T-cell (primary cell): Measurements from ENCODE around the gene PPP1R26. TPM values are rescaled to one million over a fixed set of nuclear protein-coding genes. Genes with fewer than 3 reads are reported as not detected.

Experiments
- ATAC-seq, 4 experiments: fragments of 200-7000 bp in 3 of 4; fragments of 150-1000 bp in 1 of 4; cut with Tn5 transposase; replicated peaks in 1 of 4; 1 replicate in 3 of 4; 2 replicates in 1 of 4; pipeline ENCODE4 v1.10.0; 2021; ENCODE audit warnings: moderate library complexity in 3 of 4, mild to moderate bottlenecking in 2 of 4, moderate number of reproducible peaks in 1 of 4
- CTCF ChIA-PET, 2 donors: fragments of 300-600 bp; sonication (Branson Sonifier 250); formaldehyde crosslinking; loops; one replicate each; lab custom pipeline; 2022; ENCODE audit warnings: antibody characterized with exemption in 2 of 2; lab: Charles Lee
- POLR2A ChIA-PET, 2 donors: fragments of 300-600 bp; sonication (Branson Sonifier 250); formaldehyde crosslinking; loops; one replicate each; lab custom pipeline; 2022; ENCODE audit warnings: antibody characterized with exemption in 2 of 2; lab: Charles Lee
- DNase-seq, 35 experiments: peaks; one replicate each; pipeline versions ENCODE4 v3.0.0 to v3.0.0-alpha.2; 2013 to 2023
- H3K27ac ChIP-seq: one replicate; pipeline ENCODE4 v1.5.1; 2013; ENCODE audit warnings: low read length
- H3K27me3 ChIP-seq, 2 experiments: replicated peaks in 1 of 2; 1 replicate in 1 of 2; 2 replicates in 1 of 2; pipeline versions ENCODE4 v1.6.1 to v1.7.0; 2013; ENCODE audit warnings: low read length in 1 of 2, mixed read lengths in 1 of 2; ENCODE audit not compliant: control insufficient read depth in 2 of 2, insufficient read depth in 2 of 2; ENCODE audit errors: extremely low read depth in 1 of 2
- H3K36me3 ChIP-seq, 2 donors: 1 replicate in 1 of 2; 2 replicates in 1 of 2; pipeline versions ENCODE4 v1.6.1 to v1.7.0; 2013; ENCODE audit warnings: low read length in 1 of 2; ENCODE audit not compliant: control insufficient read depth in 2 of 2, insufficient read depth in 1 of 2; ENCODE audit errors: extremely low read depth in 1 of 2
- H3K4me1 ChIP-seq, 2 experiments: 1 replicate in 1 of 2; 2 replicates in 1 of 2; pipeline versions ENCODE4 v1.6.1 to v1.7.0; 2013; ENCODE audit warnings: low read length in 2 of 2, mixed read lengths in 1 of 2; ENCODE audit not compliant: insufficient read depth in 2 of 2, control insufficient read depth in 1 of 2; ENCODE audit errors: extremely low read depth in 1 of 2
- H3K4me3 ChIP-seq, 2 donors: 1 replicate in 1 of 2; 2 replicates in 1 of 2; pipeline versions ENCODE4 v1.5.1 to v1.7.0; 2013; ENCODE audit warnings: mild to moderate bottlenecking in 2 of 2, low read length in 1 of 2, moderate library complexity in 1 of 2; ENCODE audit not compliant: control insufficient read depth in 1 of 2; ENCODE audit errors: extremely low read depth in 1 of 2
- H3K9me3 ChIP-seq: 2 replicates; pipeline ENCODE4 v1.7.0; 2013
- H3K27ac Mint-ChIP-seq, 2 donors: one replicate each; pipeline ENCODE4 v1.8.0; 2020 to 2021; ENCODE audit warnings: mild to moderate bottlenecking in 2 of 2, mixed read lengths in 2 of 2
- H3K27me3 Mint-ChIP-seq, 2 donors: one replicate each; pipeline ENCODE4 v1.8.0; 2021 to 2022; ENCODE audit warnings: mixed read lengths in 2 of 2
- H3K36me3 Mint-ChIP-seq: one replicate; pipeline ENCODE4 v1.8.0; 2021; ENCODE audit warnings: mixed read lengths
- H3K4me1 Mint-ChIP-seq, 3 donors: one replicate each; pipeline ENCODE4 v1.8.0; 2020 to 2022; ENCODE audit warnings: mixed read lengths in 3 of 3, mild to moderate bottlenecking in 1 of 3
- H3K4me3 Mint-ChIP-seq, 3 donors: one replicate each; pipeline ENCODE4 v1.8.0; 2020 to 2022; ENCODE audit warnings: mild to moderate bottlenecking in 3 of 3, mixed read lengths in 3 of 3, moderate library complexity in 3 of 3
- H3K9me3 Mint-ChIP-seq, 3 donors: one replicate each; pipeline ENCODE4 v1.8.0; 2020 to 2022; ENCODE audit warnings: mixed read lengths in 3 of 3
- WGBS: methylation state at CpG from one replicate; pipeline ENCODE4 v1.1.5; 2013; ENCODE audit warnings: missing lambda C conversion rate; ENCODE audit not compliant: insufficient coverage; 5-methylcytosine and 5-hydroxymethylcytosine counted together
- total RNA-seq, 35 experiments: library from RNA in 6 of 35; stranded (reverse) in 6 of 35; fragments of 120-200 nt in 1 of 35; gene quantifications; one replicate each; pipeline versions ENCODE4 v1.2.1 to v1.2.4 and lab custom pipeline; 2013 to 2026

Gene PPP1R26
- total RNA-seq, 5 donors from 2014 or later (not counting 1 experiment from before 2014, with no cell fraction given) = 0.35 to 2.0 (median 1.7) TPM

DNA sequence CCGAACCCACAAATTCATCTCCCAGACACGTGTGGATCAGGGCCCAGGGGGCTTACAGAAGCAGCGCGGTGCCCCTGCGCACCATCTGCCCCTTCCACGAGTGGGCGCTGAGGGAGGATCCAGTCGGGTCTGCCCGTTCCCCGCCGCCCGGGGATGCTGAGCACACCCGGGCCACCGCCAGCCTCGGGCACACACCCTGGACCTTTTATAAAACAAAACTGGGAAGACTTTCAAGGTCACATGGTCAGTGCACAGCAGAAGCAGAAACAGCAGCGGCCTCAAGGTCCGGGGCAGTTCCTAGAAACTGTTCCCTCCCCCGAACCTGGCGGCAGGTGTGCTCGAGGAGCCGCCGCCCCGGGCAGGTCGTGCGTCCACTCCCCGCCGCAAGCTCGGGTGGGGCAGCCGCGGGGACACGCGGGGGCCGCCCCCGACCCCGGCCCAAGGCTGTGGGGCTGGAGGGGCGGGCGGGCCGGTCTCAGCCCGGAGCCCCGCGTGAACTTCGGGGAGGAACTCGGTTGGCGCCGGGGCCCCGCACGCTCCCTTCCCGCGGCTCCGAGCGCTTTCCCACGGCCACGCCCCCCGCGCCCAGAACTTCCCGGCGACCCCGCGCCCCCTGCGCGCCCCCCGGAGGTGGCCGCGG lies 633 bp upstream of the PPP1R26 start:
- H3K36me3 Mint-ChIP-seq = no peaks in the 10 kb centered on the region
- peaks cover 42 to 54% of the 10 kb centered on the region in 2 donors for H3K27me3 Mint-ChIP-seq
- DNase-seq = peak in 4 of 35 experiments; percentile 9 to 25 (median 16)
- no peaks in the 10 kb centered on the region for H3K9me3 ChIP-seq
- H3K9me3 Mint-ChIP-seq = no peaks in the 10 kb centered on the region
- ChIA-PET CTCF (no interaction called here), POLR2A (no interaction called here)
- H3K27me3 ChIP-seq = peaks cover 3 to 78% of the 10 kb centered on the region in 2 experiments
- H3K27ac Mint-ChIP-seq = peak overlapping the region in 1 of 2 donors; percentile 77
- H3K36me3 ChIP-seq = no peaks in the 10 kb centered on the region
- ATAC-seq = peak; percentile 24 to 55 (median 38)
- peaks cover 0 to 15% of the 10 kb centered on the region in 2 experiments for H3K4me1 ChIP-seq
- no peak overlapping the region for H3K27ac ChIP-seq
- H3K4me3 ChIP-seq = no peak overlapping the region
- 3% methylated on average over 63 of the region's 64 CpGs for WGBS
- H3K4me3 Mint-ChIP-seq = peak overlapping the region; percentile 83 to 92 (median 87)
- H3K4me1 Mint-ChIP-seq = peaks cover 6 to 16% (median 8%) of the 10 kb centered on the region in 3 donors

DNA sequence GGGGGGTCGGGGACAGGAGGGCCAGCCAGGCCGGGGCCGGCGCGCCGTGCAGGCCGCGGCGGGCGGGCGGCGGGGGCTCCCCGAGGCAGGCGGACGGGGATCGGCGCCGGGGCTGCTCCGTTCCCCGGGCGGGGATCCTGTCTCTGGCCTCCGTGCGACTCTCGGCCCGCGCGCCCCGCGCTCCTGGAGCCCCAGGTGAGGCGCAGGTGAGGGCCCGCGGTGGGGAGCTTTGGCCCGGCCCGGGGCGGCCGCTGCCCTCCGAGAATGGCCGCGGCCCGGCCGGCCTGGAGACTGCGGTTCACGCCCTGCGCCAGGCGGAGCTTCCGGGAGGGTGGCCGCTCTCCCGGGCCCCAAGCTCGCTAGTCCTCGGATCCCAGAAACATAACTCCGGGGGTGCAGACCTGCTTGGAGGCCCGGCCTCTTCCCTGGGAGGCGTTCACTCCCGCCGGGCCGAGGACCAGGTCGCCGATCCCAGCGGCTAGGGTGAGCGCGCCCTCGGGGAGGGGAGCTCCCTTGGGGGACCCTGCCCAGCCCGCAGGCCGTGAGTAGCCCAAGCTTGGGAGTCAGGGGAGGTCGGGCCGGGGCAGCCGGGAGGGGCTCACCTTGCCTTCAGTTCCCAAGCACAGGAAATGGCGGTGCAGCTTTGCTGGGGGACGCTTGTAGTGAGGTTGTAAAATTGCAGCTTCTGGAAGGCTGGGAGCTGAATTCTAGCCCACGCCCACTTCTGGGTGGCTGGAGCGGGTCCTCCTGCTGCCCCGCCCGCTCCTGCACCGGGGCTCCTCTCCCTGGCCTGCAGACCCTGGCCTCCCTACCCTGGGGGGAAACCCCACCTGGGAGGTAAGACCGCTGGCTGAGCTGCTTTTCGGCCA lies 723 bp downstream of the PPP1R26 start:
- peaks cover 47 to 58% of the 10 kb centered on the region in 2 donors for H3K27me3 Mint-ChIP-seq
- CTCF ChIA-PET = no interaction called here
- no peak overlapping the region for H3K27ac ChIP-seq
- WGBS = 1% methylated on average over 58 of the region's 76 CpGs
- no peak overlapping the region for H3K27ac Mint-ChIP-seq
- POLR2A ChIA-PET = no interaction called here
- H3K4me1 Mint-ChIP-seq = peaks cover 6 to 16% (median 8%) of the 10 kb centered on the region in 3 donors
- H3K9me3 Mint-ChIP-seq = no peaks in the 10 kb centered on the region
- H3K27me3 ChIP-seq = peaks cover 3 to 83% of the 10 kb centered on the region in 2 experiments
- no peaks in the 10 kb centered on the region for H3K36me3 ChIP-seq
- H3K4me1 ChIP-seq = peaks cover 0 to 15% of the 10 kb centered on the region in 2 experiments
- DNase-seq (peak in 1 of 35 experiments; percentile 11), ATAC-seq (peak; percentile 29 to 56 (median 47))
- peak overlapping the region; percentile 47 to 64 for H3K4me3 ChIP-seq
- peak overlapping the region; percentile 31 to 65 (median 58) for H3K4me3 Mint-ChIP-seq
- no peaks in the 10 kb centered on the region for H3K36me3 Mint-ChIP-seq
- no peaks in the 10 kb centered on the region for H3K9me3 ChIP-seq

DNA sequence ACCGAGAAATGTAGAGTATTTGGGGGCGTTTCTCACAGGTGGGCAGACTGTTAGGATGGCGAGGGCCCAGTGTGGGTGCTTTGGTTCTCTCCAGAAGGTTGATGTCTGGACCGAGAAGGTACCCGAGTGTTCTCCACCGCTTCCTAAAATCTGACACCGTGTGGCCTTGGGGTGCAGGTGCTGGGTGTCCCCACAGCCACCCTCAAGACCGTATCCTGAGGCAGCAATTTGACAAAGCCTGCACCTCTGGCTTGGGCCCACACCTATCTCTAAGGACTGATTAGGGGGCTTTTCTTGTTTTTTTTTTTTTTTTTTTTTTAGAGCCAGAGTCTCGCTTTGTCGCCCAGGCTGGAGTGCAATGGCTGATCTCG lies 1.3 kb downstream of the PPP1R26 start:
- no peak overlapping the region for H3K27ac Mint-ChIP-seq
- Histone ChIP-seq H3K27me3 (peaks cover 3 to 83% of the 10 kb centered on the region in 2 experiments), H3K27ac (no peak overlapping the region), H3K4me1 (peaks cover 0 to 15% of the 10 kb centered on the region in 2 experiments), H3K36me3 (no peaks in the 10 kb centered on the region), H3K4me3 (peak overlapping the region; percentile 47 to 64), H3K9me3 (no peaks in the 10 kb centered on the region)
- peaks cover 43 to 55% of the 10 kb centered on the region in 2 donors for H3K27me3 Mint-ChIP-seq
- peak in 1 of 4 experiments; percentile 41 for ATAC-seq
- H3K36me3 Mint-ChIP-seq = no peaks in the 10 kb centered on the region
- ChIA-PET CTCF (no interaction called here), POLR2A (no interaction called here)
- 71% methylated on average over 5 of the region's 11 CpGs for WGBS
- peaks cover 6 to 16% (median 8%) of the 10 kb centered on the region in 3 donors for H3K4me1 Mint-ChIP-seq
- no peak for DNase-seq
- H3K4me3 Mint-ChIP-seq = peak overlapping the region; percentile 31 to 65 (median 58)
- H3K9me3 Mint-ChIP-seq = no peaks in the 10 kb centered on the region

DNA sequence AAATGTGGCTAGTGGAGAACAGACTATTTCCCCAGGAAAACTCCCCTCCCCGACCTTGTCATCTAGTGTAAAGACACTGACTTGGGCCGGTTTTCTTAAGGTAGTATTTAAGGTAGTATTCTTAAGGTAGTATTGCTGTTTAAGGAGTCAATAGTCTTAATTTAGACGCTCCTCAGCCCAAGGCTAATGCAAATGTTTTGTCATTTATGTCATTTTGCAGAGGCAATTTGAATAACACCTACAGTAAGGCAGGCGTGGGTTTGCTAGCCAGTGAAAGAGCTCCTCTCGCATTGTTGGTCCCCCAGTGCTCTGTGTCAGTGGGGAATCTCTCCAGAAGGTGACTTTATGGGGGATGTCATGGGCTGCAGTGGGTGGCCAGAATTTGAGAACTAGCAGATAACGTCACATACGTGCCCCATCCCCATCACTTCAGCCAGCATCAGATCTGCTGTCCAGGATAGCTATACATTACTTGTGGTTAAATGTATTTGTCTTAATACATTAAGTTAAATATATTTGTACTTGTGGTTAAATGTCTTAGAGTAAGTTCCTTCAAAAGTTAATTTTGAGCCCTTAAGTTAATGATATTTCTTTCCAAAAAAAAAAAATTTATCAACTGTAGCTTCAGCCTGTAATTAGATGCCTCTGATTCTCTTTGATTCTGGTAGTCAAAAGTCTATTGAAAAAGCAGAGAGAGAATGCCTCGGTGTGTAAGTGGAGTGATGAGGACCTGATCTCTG lies 2.6 kb downstream of the PPP1R26 start:
- Histone ChIP-seq H3K27me3 (peaks cover 3 to 81% of the 10 kb centered on the region in 2 experiments), H3K36me3 (no peaks in the 10 kb centered on the region), H3K27ac (no peak overlapping the region), H3K4me3 (no peak overlapping the region), H3K9me3 (no peaks in the 10 kb centered on the region), H3K4me1 (peaks cover 0 to 15% of the 10 kb centered on the region in 2 experiments)
- ATAC-seq = no peak
- peaks cover 38 to 51% of the 10 kb centered on the region in 2 donors for H3K27me3 Mint-ChIP-seq
- H3K9me3 Mint-ChIP-seq = no peaks in the 10 kb centered on the region
- peak overlapping the region in 1 of 3 donors; percentile 58 for H3K4me3 Mint-ChIP-seq
- POLR2A ChIA-PET = no interaction called here
- no peaks in the 10 kb centered on the region for H3K36me3 Mint-ChIP-seq
- CTCF ChIA-PET = no interaction called here
- peaks cover 6 to 16% (median 8%) of the 10 kb centered on the region in 3 donors for H3K4me1 Mint-ChIP-seq
- no peak overlapping the region for H3K27ac Mint-ChIP-seq
- no peak for DNase-seq
- WGBS = 58% methylated on average over 2 of the region's 8 CpGs

DNA sequence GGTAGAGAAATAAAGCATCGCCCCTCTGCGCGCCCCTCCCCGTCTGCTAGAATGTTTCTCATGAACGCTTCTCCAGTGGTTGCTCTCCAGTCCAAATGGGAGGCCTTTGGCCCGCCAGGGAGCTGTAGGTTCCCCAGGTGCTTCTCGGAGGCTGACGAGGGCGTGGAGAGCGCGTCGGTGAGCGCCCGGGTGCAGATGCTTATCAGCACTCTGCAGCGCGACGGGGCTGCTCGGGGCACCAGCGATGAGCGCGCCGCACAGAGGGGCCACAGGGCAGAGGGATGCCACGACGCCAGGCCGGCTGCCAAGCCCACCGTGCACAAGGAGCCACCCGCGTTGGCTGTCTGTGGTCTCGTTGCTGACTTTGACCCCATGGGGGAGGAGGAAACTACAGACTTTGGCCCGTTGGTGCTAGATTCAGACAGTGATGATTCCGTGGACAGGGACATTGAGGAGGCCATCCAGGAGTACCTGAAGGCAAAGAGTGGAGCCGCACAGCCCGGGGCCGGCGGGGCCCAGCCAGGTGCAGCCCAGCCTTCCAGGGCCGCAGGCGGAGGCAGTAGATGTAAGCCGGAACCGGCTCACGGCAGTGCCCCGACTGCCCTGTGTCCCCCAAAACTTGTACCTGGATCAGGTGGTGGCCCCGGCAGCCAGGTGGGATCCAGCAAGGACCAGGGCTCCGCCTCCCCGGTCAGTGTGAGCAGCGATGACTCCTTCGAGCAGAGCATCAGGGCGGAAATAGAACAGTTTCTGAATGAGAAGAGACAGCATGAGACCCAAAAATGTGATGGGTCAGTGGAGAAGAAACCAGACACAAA lies 5.1 kb downstream of the PPP1R26 start:
- no peaks in the 10 kb centered on the region for H3K36me3 Mint-ChIP-seq
- no peaks in the 10 kb centered on the region for H3K9me3 ChIP-seq
- H3K27ac ChIP-seq = no peak overlapping the region
- ChIA-PET CTCF (no interaction called here), POLR2A (no interaction called here)
- H3K27me3 Mint-ChIP-seq = peaks cover 26 to 37% of the 10 kb centered on the region in 2 donors
- no peak for ATAC-seq
- H3K4me1 ChIP-seq = peaks cover 0 to 12% of the 10 kb centered on the region in 2 experiments
- H3K27me3 ChIP-seq = peaks cover 3 to 64% of the 10 kb centered on the region in 2 experiments
- H3K36me3 ChIP-seq = no peaks in the 10 kb centered on the region
- H3K4me3 ChIP-seq = no peak overlapping the region
- H3K4me1 Mint-ChIP-seq = peaks cover 0 to 9% (median 1%) of the 10 kb centered on the region in 3 donors
- H3K27ac Mint-ChIP-seq = no peak overlapping the region
- 93% methylated on average over 45 of the region's 47 CpGs for WGBS
- no peak for DNase-seq
- no peaks in the 10 kb centered on the region for H3K9me3 Mint-ChIP-seq
- no peak overlapping the region for H3K4me3 Mint-ChIP-seq
